WERI-Rb-1 (cell line): ENCODE measurements around the gene ROS1.

Experiments
- DNase-seq: peaks from one replicate; pipeline ENCODE4 v3.0.0-alpha.2; 2020
- H3K27ac ChIP-seq: fragments of 250-450 bp; sonication (Bioruptor Pico); 2 replicates; pipeline ENCODE4 v1.5.1; 2020; ENCODE audit warnings: mild to moderate bottlenecking, moderate library complexity
- H3K27me3 ChIP-seq: fragments of 250-450 bp; sonication (Bioruptor Pico); 2 replicates; pipeline ENCODE4 v1.5.1; 2021; ENCODE audit warnings: mild to moderate bottlenecking, low read depth, moderate library complexity; ENCODE audit not compliant: insufficient read depth, severe bottlenecking
- H3K36me3 ChIP-seq: fragments of 250-450 bp; sonication (Bioruptor Pico); 2 replicates; pipeline ENCODE4 v1.5.1; 2020; ENCODE audit warnings: mild to moderate bottlenecking, moderate library complexity
- H3K4me3 ChIP-seq: 2 replicates; pipeline ENCODE4 v1.5.1; 2011; ENCODE audit warnings: low read depth, mild to moderate bottlenecking, control low read depth, low read length
- H3K9me3 ChIP-seq: fragments of 250-450 bp; sonication (Bioruptor Pico); 2 replicates; pipeline ENCODE4 v1.5.1; 2021; ENCODE audit warnings: mild to moderate bottlenecking, moderate library complexity; ENCODE audit not compliant: severe bottlenecking
- TF ChIP-seq, protein P1 (sequence below): IDR thresholded peaks from 2 replicates; pipeline ENCODE4 v1.5.1; 2011; ENCODE audit warnings: low read depth, mild to moderate bottlenecking, control low read depth, inconsistent platforms, low read length

The ROS1 gene

DNA sequence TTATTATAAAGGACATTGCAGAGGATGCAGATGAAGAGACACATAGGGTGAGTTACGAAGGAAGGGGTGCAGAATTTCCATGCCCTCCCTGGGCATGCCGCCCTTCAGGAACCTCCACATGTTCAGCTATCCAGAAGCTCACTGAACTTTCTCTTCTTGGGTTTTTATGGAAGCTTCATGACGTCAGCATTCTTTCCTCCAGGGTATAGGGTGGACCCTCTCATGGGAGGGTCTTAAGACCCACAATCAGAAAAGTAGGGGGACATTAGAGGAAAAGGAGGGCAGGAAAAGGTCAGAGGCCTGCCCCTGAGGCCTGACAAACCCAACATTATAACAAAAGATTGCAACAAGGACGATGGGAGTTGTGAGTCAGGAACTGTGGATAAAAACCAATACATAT is 42.1 kb upstream of the ROS1 start:
- TF ChIP-seq, protein P1, sequence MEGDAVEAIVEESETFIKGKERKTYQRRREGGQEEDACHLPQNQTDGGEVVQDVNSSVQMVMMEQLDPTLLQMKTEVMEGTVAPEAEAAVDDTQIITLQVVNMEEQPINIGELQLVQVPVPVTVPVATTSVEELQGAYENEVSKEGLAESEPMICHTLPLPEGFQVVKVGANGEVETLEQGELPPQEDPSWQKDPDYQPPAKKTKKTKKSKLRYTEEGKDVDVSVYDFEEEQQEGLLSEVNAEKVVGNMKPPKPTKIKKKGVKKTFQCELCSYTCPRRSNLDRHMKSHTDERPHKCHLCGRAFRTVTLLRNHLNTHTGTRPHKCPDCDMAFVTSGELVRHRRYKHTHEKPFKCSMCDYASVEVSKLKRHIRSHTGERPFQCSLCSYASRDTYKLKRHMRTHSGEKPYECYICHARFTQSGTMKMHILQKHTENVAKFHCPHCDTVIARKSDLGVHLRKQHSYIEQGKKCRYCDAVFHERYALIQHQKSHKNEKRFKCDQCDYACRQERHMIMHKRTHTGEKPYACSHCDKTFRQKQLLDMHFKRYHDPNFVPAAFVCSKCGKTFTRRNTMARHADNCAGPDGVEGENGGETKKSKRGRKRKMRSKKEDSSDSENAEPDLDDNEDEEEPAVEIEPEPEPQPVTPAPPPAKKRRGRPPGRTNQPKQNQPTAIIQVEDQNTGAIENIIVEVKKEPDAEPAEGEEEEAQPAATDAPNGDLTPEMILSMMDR = no peak

DNA sequence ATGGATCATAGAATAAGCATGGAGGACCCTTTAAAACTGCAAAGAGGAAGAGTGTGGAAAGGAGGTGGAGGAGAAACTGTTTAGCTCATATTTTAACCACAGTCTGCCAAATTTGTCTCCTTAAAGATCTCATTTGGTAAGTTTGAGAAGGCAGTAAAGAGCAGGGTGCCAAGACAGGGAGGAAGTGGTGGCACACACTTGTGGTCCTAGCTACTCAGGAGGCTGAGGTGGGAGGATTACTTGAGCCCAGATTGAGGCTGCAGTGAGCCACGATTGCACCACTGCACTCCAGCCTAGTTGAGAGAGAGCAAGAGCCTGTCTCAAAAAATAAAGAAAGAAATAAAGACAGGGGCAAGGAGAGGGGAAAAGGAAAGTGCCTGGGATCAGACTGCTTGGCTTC is 39.9 kb upstream of the ROS1 start:
- no peaks in the 10 kb centered on the region for H3K36me3 ChIP-seq
- no peak overlapping the region for H3K27ac ChIP-seq
- TF ChIP-seq, protein P1 = no peak
- no peak for DNase-seq
- no peaks in the 10 kb centered on the region for H3K27me3 ChIP-seq
- H3K9me3 ChIP-seq = no peaks in the 10 kb centered on the region
- H3K4me3 ChIP-seq = no peak overlapping the region

More for the DNA sequence above, 42.1 kb upstream of the ROS1 start:
- Histone ChIP-seq H3K27me3 (no peaks in the 10 kb centered on the region), H3K4me3 (no peak overlapping the region), H3K9me3 (no peaks in the 10 kb centered on the region), H3K36me3 (no peaks in the 10 kb centered on the region), H3K27ac (no peak overlapping the region)
- DNase-seq = no peak

DNA sequence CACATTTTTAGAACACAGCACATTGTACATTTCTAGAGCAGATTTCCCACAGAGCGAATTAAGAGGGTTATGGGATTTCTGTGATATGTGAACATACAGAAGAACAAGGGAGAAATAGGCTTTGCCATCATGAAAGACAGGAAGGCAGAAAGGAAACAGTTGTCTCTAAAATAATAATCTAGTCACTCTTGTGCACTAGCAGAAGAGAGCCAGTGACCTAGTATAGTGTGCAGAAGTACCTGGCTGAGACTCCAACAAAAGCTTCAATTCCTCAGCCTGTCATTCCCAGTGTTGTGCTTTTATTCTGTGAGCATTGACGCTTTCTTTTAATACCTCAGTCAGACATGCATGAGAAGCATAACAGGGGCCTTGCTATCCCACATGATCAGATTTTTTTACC is 39.0 kb upstream of the ROS1 start:
- Histone ChIP-seq H3K4me3 (no peak overlapping the region), H3K36me3 (no peaks in the 10 kb centered on the region), H3K27me3 (no peaks in the 10 kb centered on the region), H3K9me3 (no peaks in the 10 kb centered on the region), H3K27ac (no peak overlapping the region)
- TF ChIP-seq, protein P1 = no peak
- DNase-seq = no peak

DNA sequence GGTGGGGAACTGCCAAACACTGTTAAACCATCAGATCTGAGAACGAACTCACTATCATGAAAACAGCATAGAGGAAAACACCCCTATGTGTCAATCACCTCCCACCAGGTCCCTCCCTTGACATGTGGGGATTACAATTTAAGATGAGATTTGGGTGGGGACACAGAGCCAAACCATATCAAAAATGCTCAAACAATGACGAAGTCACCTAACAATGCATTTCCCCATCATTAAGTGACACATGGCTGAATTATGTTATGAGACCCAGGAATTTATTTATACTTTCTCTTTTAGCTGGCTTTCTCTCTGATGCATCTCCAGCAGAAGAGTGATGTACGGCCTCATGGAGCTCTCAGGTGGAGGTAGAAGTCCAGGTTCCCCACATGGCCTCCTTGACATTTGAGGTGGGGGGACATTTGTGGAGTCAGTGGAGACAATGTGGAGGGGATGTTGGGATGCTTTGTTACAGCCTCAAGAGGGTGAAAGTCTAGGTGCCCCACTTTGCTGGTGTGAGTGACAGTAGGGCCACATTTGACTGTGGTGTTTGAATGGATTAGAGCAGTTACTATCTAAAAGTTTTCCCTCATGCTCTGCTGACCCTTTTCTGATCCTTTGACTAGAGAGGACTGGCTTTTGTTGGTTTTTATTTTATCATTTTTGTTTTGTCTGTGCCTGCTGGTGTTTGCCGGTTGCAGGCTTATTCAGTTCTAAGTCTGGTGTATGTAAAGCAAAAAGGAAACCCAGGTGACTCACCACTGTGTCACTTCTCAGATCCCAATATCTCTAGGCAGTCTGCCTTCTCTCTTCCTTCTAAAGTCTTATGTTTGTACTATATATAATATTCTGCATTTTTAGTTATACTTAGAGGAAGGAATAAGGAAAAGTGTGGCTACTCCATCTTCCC is 38.3 kb upstream of the ROS1 start:
- TF ChIP-seq, protein P1 = no peak
- Histone ChIP-seq H3K27me3 (no peaks in the 10 kb centered on the region), H3K9me3 (no peaks in the 10 kb centered on the region), H3K36me3 (no peaks in the 10 kb centered on the region), H3K4me3 (no peak overlapping the region), H3K27ac (no peak overlapping the region)
- DNase-seq = no peak

DNA sequence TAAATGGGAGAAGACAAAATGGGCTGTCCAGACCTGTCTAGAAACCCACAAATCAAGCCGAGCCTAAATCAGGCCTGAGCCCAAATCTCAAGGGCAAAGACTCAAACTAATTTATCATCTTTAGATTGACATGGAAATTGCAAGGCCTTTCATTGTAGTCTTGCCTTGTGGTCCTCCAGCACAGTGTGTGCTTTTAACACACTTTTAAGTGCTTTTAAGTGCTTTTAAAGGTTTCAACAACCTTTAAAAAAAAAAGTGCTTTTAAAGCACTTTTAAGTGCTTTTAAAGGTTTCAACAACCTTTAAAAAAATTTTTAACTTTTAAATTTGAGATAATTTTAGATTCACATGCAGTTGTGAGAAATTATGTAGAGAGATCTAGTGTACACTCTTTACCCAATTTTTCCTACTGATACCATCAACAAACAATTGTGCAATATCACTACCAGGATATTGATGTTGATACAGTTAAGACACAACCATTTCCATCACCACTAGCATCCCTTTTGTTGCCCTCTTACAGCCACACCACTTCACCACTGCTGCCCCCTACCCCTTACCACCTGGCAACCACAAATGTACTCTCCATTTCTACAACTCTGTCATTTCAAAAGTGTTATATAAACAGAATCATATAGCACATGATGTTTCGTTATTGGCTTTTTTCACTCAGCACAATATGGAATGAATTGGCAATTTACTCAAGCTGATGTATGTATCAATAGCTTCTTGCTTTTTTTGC is 33.6 kb upstream of the ROS1 start:
- Histone ChIP-seq H3K27ac (no peak overlapping the region), H3K27me3 (no peaks in the 10 kb centered on the region), H3K4me3 (no peak overlapping the region), H3K9me3 (no peaks in the 10 kb centered on the region), H3K36me3 (no peaks in the 10 kb centered on the region)
- TF ChIP-seq, protein P1 = no peak
- DNase-seq = no peak
